GM21381 (cell line): Measurements from ENCODE around the gene ABHD8.
A peak's percentile ranks its signal among the peaks of the same experiment; 100 is the strongest.

Experiments
- ATAC-seq: cut with Tn5 transposase; IDR thresholded peaks from one replicate; pipeline ENCODE4 v1.9.1; 2021; ENCODE audit warnings: mild to moderate bottlenecking, moderate library complexity; ENCODE audit not compliant: unreplicated experiment

Gene ABHD8

DNA sequence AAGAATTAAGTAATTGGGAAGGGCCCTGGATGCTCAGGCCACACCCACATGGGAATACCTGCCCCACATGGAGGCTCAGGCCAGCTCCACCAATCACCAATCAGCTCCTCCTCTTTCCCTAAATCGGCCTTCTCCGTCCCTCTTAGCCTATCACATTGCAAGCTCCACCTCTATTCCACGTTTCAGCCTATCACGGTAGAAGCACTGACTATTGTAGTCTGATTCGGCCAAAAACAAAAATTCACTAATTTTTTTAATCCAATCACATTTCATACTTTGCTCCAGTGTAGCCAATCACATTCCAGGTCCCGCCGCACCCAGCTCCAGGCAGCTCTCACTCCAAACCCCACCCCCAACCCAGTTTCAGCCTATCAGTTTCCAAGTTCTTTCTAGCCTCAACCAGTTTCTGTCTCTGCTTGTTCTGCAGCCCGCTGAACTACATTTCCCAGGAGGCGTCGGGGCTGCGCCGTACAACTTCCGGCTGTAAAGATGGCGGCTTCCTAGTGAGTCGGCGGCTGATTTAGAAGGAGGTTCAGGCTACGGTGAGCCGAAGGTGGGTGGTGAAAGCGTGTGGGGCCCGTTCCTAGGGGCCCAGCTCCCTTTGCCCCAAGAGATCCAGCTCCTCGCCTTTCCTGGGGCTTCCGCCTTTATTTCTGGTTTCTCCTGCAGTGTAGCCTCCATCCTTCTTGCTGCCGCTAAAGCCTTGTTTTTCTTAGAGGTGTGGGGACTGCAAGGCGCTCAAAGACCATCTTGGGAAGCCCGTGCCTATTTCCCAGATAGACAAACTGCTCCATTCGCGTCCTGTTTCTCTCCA, 36.0 kb downstream of the ABHD8 start, which contains the start of gene BABAM1:
Gene BABAM1 (plus strand): TSS at position 469 of the 814 bp plus-strand sequence. CDS start 1,364 bp downstream, outside the sequence.
- peak; percentile 89 for ATAC-seq

DNA sequence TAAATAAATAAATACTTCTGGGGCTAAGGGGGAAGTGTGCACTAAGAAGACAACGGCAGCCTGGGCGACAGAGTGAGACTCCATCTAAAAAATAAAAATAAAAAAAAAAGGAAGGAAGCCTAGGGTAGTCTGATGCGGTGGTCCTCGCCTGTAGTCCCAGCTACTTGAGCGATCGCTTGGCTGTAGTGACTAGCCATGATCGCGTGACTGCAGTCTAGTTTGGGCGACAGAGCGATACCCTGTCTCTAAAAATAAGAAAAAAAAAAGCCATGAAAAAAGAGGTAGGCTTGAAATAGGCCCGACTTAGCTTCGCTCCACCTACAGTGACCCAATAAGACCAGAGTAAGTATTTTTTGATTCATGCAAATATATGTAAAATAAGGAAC, 36.6 kb downstream of the ABHD8 start:
- peak; percentile 9 for ATAC-seq

DNA sequence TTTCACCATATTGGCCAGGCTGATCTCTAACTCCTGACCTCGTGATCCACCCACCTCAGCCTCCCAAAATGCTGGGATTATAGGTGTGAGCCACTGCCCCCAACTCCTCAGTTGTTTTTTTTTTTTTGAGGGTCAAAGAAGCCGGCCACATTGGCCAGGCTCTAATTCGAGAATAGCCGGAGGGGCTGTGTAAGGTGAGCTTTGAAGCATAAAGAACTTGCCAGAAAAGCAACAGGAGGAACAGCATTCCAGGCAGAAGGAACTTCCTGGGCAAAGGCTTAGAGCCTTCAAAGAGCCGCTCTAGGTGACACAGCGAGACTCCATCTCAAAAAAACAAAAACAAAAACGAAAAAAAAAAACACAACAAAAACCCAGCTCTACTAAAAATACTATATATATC, 37.2 kb downstream of the ABHD8 start:
- ATAC-seq = no peak

DNA sequence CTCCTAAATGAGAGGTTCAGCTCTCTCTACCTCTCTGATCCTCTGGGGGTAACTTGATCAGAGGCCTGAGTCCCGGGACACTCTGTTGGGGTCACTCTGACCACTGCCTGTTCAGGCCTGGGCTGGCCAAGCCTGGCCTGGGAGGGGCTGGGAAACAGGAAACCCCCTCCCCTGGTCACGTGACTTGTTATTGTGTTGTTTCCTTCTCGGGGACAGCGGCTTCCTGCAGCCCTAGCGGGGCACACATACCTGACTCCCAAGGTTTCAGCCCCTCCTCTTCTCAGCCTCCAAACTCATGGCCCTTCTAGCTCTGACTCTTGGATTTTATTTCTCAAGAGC, 38.6 kb downstream of the ABHD8 start, which contains the start of gene USHBP1:
Gene USHBP1 (minus strand): TSS at position 105 of the 339 bp plus-strand sequence. CDS start 446 bp downstream, outside the sequence.
- ATAC-seq = no peak

DNA sequence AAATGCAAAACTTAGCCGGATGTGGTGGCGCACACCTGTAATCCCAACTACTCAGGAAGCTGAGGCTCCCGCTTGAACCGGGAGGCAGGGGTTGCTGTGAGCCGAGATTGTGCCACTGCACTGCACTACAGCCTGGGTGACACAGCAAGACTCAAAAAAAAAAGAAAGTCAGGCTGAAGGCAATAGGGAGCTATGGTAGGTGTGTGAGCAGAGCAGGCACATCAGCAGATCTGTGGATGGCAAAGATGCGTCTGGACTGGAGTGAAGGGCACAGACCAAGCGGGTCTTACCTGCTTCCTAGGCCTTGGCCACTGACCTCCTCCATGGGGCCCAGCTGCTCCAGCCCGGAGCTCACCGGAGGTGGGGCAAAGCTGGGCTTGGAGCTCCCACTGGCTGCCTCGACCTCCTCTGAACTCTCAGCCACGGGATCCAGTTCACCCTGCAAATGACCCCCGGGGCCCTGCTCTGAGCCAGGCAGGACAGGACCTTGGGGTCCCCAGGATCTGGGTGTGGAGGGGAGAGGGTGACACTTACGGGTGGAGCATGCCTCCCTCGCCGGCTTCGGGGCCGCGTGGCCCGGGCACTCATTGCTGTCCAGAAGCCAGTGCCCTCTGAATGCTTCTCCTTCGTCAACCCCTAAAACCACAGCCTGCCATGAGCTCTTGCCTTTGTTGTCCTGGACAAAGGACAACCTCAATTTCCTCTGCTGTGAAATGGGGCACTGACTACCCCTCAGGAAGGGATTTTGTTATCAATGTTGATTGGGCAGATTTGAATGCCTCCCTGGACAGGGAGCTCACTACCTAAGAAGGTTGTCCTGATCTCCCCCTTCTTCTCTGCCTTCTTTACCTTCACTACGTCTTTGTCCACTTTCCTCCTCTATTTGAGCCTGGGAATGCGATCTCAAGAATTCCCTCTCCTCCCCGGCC, 39.2 kb downstream of the ABHD8 start:
- ATAC-seq = no peak

DNA sequence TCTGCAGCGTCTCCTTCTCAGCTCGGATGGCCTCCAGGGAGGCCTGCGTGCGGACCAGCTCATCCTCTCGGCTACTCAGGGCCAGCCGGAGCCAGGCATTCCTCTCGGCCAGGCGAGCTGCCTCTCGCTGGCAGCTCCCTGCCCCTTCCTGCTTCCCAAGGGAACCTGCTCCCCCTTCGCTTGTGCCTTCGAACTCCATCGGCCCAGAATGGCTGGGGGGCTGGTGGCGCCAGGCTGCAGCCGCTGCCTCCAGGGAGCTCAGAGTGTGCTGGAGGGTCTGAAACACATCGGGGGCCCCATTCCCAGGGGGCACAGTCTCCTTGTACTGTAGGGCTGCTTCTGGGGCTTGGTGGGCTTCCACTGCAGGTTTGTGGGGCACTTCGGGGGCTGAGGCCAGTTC, 40.7 kb downstream of the ABHD8 start:
- no peak for ATAC-seq

DNA sequence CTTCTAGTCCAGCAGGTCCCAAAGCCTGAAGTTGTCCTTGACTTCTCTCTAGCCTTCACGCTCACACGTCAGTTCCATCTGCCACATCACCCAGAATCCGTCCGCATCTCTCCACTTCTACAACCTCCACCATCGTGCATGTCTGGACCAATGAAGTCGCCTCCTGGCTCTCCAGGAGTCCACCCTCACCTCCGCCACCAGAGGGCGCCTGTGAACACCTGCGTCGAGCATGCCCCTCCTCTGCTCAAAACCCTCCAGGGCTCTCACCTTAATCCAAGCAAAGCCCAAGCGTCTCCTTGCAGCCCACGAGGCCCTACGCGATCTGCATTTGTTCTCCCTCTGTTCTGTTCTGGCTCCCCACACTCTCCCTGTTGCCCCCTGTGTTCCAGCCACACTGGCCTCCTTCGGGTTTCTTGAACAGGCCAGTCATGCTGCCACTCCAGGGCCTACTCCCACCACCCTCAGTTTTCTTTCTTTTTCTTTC, 42.3 kb downstream of the ABHD8 start:
- peak; percentile 78 for ATAC-seq

DNA sequence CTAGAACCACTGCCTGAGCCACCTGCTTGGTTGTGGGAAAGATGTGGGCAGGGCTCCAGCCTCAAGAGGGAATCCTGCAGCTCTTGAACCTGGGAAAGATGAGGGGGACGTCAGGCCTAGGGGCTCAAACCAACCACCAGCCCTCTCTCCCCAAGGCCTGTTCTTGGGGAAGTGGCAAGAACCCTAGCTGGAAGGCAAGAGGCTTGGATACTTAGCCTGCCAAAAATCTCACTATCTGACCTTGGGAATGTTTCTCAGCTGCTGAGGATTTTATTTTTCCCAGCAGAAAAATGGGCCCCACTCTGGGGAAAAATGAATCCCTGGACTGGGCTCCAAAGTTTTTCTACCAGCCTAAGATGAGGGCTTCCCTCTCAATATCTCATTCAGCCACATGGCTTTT, 43.3 kb downstream of the ABHD8 start:
- ATAC-seq = no peak

DNA sequence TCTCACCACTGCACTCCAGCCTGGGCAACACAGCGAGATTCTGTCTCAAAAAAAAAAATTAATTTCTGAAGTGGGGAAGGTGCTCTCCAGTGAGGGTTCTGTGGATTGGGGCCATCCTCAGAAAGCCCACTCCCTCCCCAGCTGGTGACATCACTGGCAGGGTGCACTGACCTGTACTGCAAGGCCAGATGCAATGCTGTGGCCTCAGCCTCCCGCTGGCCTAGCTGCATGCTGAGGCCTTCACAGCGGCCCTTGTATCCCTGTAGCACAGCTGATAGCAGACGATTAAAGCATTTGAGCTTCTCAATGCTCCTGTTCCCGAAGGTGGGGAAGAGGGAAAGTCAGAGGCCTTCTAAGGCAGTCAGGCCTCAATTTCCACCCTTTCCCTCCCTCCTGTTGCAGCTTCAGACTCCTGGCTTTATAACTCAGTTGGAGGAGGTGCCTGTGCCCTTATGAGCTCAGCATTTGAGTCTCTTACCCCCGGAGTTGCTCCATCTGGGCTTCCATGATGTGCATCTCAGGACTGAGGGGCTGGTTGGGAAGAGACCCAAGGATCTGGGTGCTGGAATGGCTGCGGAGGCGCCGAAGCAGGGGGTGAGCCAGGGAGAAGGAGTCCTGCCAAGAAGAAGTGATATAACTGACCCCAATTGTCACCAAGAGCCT, 44.0 kb downstream of the ABHD8 start:
- no peak for ATAC-seq

DNA sequence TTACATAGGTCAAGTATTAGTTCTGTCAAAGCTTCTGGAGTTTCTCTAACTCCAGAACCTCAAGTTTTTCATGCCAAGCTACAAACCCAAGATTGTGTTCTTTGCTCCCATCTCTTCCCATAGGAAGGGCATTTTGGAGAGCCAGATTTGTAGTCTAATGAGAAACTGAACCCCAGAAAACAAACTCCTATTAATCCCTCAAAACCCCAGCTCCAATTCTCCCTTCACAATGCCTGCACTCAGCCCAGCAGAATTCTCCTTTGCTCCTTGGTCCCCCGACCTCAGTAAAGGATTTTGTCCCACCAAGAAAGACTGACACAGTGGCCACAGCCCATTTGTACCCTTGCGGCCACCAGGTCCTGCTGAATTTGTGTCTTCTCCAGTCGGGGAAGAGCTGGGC, 47.1 kb downstream of the ABHD8 start:
- ATAC-seq = no peak

DNA sequence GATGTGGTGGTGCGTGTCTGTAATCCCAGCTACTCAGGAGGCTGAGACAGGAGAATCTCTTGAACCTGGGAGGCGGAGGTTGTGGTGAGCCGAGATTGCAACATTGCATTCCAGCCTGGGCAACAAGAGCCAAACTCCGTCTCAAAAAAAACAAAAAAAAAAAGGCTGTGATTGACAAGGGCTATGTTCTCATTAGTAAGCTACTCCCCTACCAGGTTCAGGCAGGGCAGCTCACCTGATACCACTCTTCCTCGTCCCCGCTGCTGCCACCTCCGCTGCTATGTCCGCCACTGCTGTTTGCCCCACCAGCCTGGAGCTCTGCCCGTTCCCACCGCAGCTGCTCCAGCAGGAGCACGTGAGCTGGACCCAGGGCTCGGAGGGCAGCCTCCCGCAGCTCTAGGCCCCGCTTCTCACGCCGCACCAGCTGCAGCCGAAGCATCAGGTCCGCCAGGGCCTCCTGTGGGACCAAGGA, 48.0 kb downstream of the ABHD8 start:
- no peak for ATAC-seq

DNA sequence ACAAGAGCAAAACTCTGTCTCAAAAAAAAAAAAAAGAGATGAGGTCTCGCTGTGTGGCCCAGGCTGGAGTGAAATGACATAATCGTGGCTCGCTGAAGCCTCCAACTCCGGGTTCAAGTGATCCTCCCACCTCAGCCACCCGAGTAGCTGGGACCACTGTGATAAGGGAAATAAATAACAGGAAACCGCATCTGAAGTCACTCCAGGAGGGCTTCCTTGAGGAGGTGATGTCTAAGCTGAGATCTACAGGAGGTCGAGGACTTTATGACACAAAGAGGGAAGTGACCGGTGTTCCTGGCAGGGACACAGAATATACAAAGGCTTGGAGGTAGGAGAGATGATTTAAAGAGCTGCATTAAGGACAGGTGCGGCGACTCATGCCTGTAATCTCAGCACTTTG, 48.6 kb downstream of the ABHD8 start:
- ATAC-seq = no peak

DNA sequence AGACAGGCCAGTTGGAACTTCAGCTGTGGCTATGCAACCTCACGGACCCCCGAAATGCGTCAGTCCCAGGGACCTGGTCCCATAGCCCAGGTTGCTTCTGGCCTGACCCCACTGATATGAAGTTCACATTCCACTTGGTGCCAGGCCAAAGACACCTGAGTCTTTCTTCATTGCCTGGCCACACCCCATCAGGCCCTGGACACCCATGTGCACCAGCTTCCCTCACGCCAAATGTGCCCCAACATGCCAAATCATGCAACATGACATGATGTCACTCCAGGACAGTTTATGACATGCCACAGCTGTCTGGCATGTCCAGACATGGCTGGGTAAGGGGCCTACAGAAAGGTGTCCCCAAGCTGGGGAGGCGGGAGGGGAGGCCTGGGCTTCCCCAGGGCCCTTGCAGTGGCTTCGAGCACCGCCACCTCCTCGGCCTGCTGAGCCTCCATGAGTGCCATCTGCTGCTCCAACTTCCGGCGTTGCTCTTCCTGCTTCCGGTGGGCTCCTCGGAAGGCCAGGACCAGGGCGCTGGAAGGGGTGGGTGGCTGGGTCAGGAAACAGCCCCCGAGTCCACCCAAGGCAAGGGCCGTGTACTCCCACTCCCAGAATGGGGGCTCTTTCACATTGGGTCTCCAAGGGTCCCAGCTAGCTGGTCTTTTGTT, 53.2 kb downstream of the ABHD8 start:
- ATAC-seq = no peak

DNA sequence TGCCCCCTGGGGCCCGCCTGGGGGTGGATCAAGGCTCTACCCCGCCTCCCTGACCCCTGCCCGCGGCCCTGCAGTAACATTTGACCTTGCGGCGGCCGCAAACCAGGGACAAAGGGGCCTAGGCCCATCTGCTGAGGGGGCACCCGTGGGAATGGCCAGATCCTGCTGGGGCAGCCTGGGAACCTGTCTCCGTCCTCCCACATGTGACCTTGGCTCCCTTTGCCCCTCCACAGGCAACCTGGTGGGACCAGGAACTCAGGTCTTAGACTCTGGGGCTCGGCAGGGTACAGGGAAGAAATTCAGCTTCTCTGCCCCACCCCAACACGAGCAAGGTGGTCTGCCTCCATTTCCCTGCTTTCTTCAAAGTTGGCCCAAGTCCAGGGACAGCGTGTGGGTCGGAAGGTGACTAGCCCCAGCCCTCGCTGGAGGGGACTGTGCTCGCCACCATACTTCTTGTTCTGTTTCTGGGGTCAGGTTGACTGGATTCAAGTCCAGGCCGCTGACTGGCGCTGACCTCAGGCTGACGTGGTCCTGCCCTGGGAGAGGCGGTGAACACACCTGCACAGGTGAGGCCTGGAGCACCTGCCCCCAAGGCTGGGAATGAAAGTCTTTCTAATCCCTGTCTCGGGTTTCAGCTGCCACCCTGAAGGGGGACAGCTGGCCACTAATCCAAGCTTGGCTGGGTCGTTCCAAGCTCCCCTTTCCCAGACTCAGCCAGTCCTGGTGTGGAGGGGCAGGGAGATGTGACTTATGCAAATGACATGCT, 55.0 kb downstream of the ABHD8 start:
- no peak for ATAC-seq

DNA sequence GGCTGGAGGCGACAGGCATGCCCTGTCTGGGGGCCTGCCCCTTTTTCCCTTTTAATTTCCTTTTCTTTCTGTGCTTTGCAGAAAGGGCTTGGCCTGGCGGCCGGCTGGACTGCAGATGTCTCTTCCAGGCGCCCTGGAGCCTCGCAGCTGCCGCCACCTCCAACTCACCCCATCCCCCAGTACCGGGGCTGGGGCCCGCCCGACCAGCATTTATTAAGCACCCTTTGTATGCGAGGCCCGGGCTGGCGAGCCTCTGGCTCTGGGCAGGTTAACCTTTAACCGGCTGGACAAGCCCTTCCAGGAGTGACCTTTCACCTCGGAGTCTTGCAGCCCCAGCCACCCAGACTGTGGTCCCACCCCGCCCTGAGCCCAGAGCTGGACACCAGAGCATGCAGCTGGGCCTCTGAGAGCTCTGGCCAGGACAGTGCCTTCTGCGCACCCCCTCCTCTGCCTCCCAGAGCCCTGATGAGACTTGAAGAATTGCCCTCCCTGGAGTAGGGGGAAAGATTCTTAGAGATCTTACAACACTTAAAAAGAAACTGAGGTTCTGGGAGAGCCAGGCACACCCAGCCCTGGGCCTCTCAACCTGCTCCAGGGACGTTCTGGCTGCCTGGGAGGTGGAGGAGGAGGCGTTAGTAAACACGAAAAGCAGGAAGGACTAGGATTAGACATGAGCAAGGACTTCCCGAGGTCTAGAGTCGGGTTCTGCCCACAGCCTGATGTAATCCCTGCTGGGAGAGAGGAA, 56.4 kb downstream of the ABHD8 start:
- no peak for ATAC-seq

DNA sequence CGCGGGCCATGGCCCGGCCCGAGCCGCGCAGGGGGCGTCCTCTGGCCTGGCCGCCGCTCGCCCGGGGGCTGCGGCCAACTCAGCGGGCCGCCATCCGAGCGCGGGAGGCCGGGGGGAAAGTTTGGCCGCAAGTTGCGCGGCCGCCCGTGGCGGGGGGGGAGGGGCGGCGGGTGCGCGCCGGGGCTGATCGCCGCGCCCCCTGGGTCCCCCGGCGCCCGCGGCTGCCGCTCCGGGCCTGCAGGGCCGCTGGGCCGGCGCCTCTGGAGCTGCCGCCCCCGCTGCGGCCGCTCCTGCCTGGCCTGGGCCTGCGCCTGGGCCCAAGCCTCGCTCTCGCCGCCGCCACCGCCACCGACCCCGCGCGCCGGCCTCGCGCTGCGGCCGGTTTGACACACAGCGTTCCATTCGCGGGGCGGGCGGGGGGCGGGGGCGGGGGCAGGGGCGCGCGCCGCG, 57.7 kb downstream of the ABHD8 start, which contains the start of gene NR2F6:
Gene NR2F6 (minus strand): TSS at position 385 of the 450 bp plus-strand sequence. CDS start 699 bp downstream, outside the sequence.
- ATAC-seq = no peak

DNA sequence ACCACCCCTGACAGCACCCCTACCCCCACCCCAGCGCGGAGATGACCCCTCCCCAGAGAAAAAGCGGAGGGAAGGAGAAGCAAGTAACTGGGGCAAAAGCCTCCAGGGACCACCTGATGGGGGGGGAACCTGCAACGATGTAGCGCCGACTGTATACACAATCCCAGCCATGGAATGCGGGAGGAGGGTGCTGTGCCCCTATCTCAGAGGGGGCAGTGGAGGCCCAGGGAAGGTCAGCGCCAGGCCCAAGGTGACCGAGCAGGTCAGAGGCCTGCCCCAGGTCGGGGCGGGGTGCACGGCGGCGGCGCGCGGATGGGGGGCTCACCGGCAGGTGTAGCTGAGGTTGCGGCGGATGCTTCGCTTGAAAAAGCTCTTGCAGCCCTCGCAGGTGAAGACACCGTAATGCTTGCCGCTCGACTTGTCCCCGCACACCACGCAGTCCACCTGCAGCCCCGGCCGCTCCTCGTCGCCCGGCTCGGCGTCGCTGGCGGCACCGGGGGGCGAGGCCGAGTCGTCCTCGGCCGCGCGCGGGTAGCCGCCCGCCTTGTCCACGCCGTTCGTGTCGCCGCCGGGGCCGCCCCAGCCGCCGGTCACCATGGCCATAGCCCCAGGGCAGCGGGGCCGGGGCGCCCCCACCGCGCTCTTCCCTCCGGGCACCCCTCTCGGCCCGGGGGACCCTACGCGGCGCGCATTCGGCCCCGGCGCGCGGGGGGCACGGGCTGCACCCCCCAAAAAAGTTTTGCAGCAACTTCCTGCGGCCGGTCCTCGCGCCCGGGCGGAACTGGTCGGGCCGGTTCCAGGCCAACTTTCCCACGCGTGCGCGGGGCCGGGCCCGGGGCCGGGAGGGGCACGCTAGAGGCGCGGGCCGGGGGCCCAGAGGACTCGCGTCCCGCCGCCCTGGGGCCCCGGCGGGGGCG, 58.3 kb downstream of the ABHD8 start:
- peak; percentile 15 for ATAC-seq
